ENCODE measurements around the gene CRIM1. TPM values are rescaled to one million over a fixed set of nuclear protein-coding genes. Genes with fewer than 3 reads are reported as not detected.

CRIM1 gene
- total RNA-seq, 2 experiments from 2014 or later: 1.8 to 2.3 TPM

GRCh38 chr2:36482576-36483214 is 127.1 kb downstream of the CRIM1 start:
- ChIA-PET POLR2A (no interaction called here), CTCF (interaction anchor here (1.2 kb wide), 1 partner anchor 8 kb away, joined by 3 read pairs; no protein-coding TSS in a partner anchor)
- no peaks in the 10 kb centered on the region for H3K4me1 Mint-ChIP-seq
- DNase-seq: no peak
- no peaks in the 10 kb centered on the region for H3K36me3 Mint-ChIP-seq (ENCODE audit: low read depth)
- no peak overlapping the region for H3K4me3 Mint-ChIP-seq
- H3K27me3 Mint-ChIP-seq: no peaks in the 10 kb centered on the region
- peaks cover 2% of the 10 kb centered on the region for H3K9me3 Mint-ChIP-seq
- no peak overlapping the region for H3K27ac Mint-ChIP-seq

- no peaks in the 10 kb centered on the region for H3K27me3 Mint-ChIP-seq
- peaks cover 2% of the 10 kb centered on the region for H3K9me3 Mint-ChIP-seq
- CTCF ChIA-PET: no interaction called here
- H3K4me3 Mint-ChIP-seq: no peak overlapping the region
- POLR2A ChIA-PET: no interaction called here
- H3K36me3 Mint-ChIP-seq (ENCODE audit: low read depth): no peaks in the 10 kb centered on the region
- no peak for DNase-seq
- H3K4me1 Mint-ChIP-seq: no peaks in the 10 kb centered on the region
- H3K27ac Mint-ChIP-seq: no peak overlapping the region
Measured at GRCh38 chr2:36483290-36483689, 127.7 kb downstream of the CRIM1 start.

GRCh38 chr2:36484454-36484853 is 128.9 kb downstream of the CRIM1 start:
- Mint-ChIP-seq H3K36me3 (ENCODE audit: low read depth) (no peaks in the 10 kb centered on the region), H3K27me3 (no peaks in the 10 kb centered on the region), H3K4me3 (no peak overlapping the region), H3K27ac (no peak overlapping the region), H3K9me3 (no peaks in the 10 kb centered on the region), H3K4me1 (no peaks in the 10 kb centered on the region)
- ChIA-PET CTCF (no interaction called here), POLR2A (no interaction called here)
- no peak for DNase-seq

GRCh38 chr2:36485521-36485920 is 129.9 kb downstream of the CRIM1 start:
- no peaks in the 10 kb centered on the region for H3K36me3 Mint-ChIP-seq (ENCODE audit: low read depth)
- ChIA-PET CTCF (interaction anchor here (0.9 kb wide), 1 partner anchor 22 kb away, joined by 3 read pairs; no protein-coding TSS in a partner anchor), POLR2A (no interaction called here)

GRCh38 chr2:36486521-36487044 is 131.0 kb downstream of the CRIM1 start:
- Mint-ChIP-seq H3K27ac (no peak overlapping the region), H3K4me1 (no peaks in the 10 kb centered on the region), H3K9me3 (no peaks in the 10 kb centered on the region), H3K4me3 (no peak overlapping the region), H3K36me3 (ENCODE audit: low read depth) (no peaks in the 10 kb centered on the region), H3K27me3 (no peaks in the 10 kb centered on the region)
- ChIA-PET CTCF (interaction anchor here (0.6 kb wide), 1 partner anchor 24 kb away, joined by 3 read pairs; no protein-coding TSS in a partner anchor), POLR2A (no interaction called here)
- no peak for DNase-seq

More at GRCh38 chr2:36485521-36485920, 129.9 kb downstream of the CRIM1 start:
- H3K4me1 Mint-ChIP-seq: no peaks in the 10 kb centered on the region
- DNase-seq: no peak
- no peaks in the 10 kb centered on the region for H3K9me3 Mint-ChIP-seq
- H3K4me3 Mint-ChIP-seq: no peak overlapping the region
- H3K27me3 Mint-ChIP-seq: no peaks in the 10 kb centered on the region
- H3K27ac Mint-ChIP-seq: no peak overlapping the region

- ChIA-PET POLR2A (no interaction called here), CTCF (no interaction called here)
- no peak overlapping the region for H3K27ac Mint-ChIP-seq
- DNase-seq: no peak
- no peaks in the 10 kb centered on the region for H3K36me3 Mint-ChIP-seq (ENCODE audit: low read depth)
- H3K27me3 Mint-ChIP-seq: no peaks in the 10 kb centered on the region
- H3K4me3 Mint-ChIP-seq: no peak overlapping the region
- no peaks in the 10 kb centered on the region for H3K4me1 Mint-ChIP-seq
- no peaks in the 10 kb centered on the region for H3K9me3 Mint-ChIP-seq
Measured at GRCh38 chr2:36487947-36488346, 132.4 kb downstream of the CRIM1 start.

- no peaks in the 10 kb centered on the region for H3K27me3 Mint-ChIP-seq
- H3K4me3 Mint-ChIP-seq: no peak overlapping the region
- no peaks in the 10 kb centered on the region for H3K4me1 Mint-ChIP-seq
- H3K27ac Mint-ChIP-seq: no peak overlapping the region
- ChIA-PET CTCF (no interaction called here), POLR2A (no interaction called here)
- no peaks in the 10 kb centered on the region for H3K36me3 Mint-ChIP-seq (ENCODE audit: low read depth)
- DNase-seq: no peak
- no peaks in the 10 kb centered on the region for H3K9me3 Mint-ChIP-seq
Measured at GRCh38 chr2:36489281-36489680, 133.7 kb downstream of the CRIM1 start.

- ChIA-PET POLR2A (no interaction called here), CTCF (interaction anchor here (0.6 to 0.7 kb wide), 3 partner anchors 9 to 263 kb away, joined by 3 to 4 read pairs (median 3); no protein-coding TSS in a partner anchor)
- Mint-ChIP-seq H3K27ac (no peak overlapping the region), H3K4me3 (no peak overlapping the region), H3K27me3 (no peaks in the 10 kb centered on the region), H3K4me1 (no peaks in the 10 kb centered on the region), H3K36me3 (ENCODE audit: low read depth) (no peaks in the 10 kb centered on the region), H3K9me3 (no peaks in the 10 kb centered on the region)
- no peak for DNase-seq
Measured at GRCh38 chr2:36490749-36491148, 135.2 kb downstream of the CRIM1 start.

GRCh38 chr2:36492216-36492945 is 136.8 kb downstream of the CRIM1 start:
- no peak overlapping the region for H3K27ac Mint-ChIP-seq
- CTCF ChIA-PET: no interaction called here

GRCh38 chr2:36493306-36493705 is 137.7 kb downstream of the CRIM1 start:
- no peak overlapping the region for H3K27ac Mint-ChIP-seq
- no peaks in the 10 kb centered on the region for H3K27me3 Mint-ChIP-seq
- DNase-seq: no peak
- no peaks in the 10 kb centered on the region for H3K9me3 Mint-ChIP-seq
- ChIA-PET POLR2A (no interaction called here), CTCF (no interaction called here)
- no peaks in the 10 kb centered on the region for H3K36me3 Mint-ChIP-seq (ENCODE audit: low read depth)
- no peaks in the 10 kb centered on the region for H3K4me1 Mint-ChIP-seq
- H3K4me3 Mint-ChIP-seq: no peak overlapping the region

More at GRCh38 chr2:36492216-36492945, 136.8 kb downstream of the CRIM1 start:
- Mint-ChIP-seq H3K9me3 (no peaks in the 10 kb centered on the region), H3K27me3 (no peaks in the 10 kb centered on the region), H3K36me3 (ENCODE audit: low read depth) (no peaks in the 10 kb centered on the region), H3K4me3 (no peak overlapping the region), H3K4me1 (no peaks in the 10 kb centered on the region)
- POLR2A ChIA-PET: no interaction called here
- no peak for DNase-seq

- DNase-seq: no peak
- H3K4me1 Mint-ChIP-seq: no peaks in the 10 kb centered on the region
- no peak overlapping the region for H3K27ac Mint-ChIP-seq
- no peaks in the 10 kb centered on the region for H3K36me3 Mint-ChIP-seq (ENCODE audit: low read depth)
- ChIA-PET POLR2A (no interaction called here), CTCF (no interaction called here)
- H3K27me3 Mint-ChIP-seq: no peaks in the 10 kb centered on the region
- no peak overlapping the region for H3K4me3 Mint-ChIP-seq
- H3K9me3 Mint-ChIP-seq: no peaks in the 10 kb centered on the region
Measured at GRCh38 chr2:36497570-36498163, 142.1 kb downstream of the CRIM1 start.

- Mint-ChIP-seq H3K27me3 (no peaks in the 10 kb centered on the region), H3K4me3 (no peak overlapping the region), H3K27ac (no peak overlapping the region), H3K36me3 (ENCODE audit: low read depth) (no peaks in the 10 kb centered on the region), H3K9me3 (no peaks in the 10 kb centered on the region), H3K4me1 (no peaks in the 10 kb centered on the region)
- POLR2A ChIA-PET: no interaction called here
- CTCF ChIA-PET: no interaction called here
- no peak for DNase-seq
Measured at GRCh38 chr2:36499128-36499820, 143.7 kb downstream of the CRIM1 start.

GRCh38 chr2:36500072-36500471 is 144.5 kb downstream of the CRIM1 start:
- CTCF ChIA-PET: no interaction called here
- Mint-ChIP-seq H3K27me3 (no peaks in the 10 kb centered on the region), H3K36me3 (ENCODE audit: low read depth) (no peaks in the 10 kb centered on the region), H3K9me3 (no peaks in the 10 kb centered on the region), H3K27ac (no peak overlapping the region), H3K4me1 (no peaks in the 10 kb centered on the region), H3K4me3 (no peak overlapping the region)
- POLR2A ChIA-PET: no interaction called here
- DNase-seq: no peak
